SHP77 treated with DMSO at 0.1 percent for 48 hours (cell line): ENCODE results near the gene PLA2G7.

ENCODE experiments used
- DNase-seq: peaks from one replicate; lab custom pipeline; 2025; lab: John Stamatoyannopoulos, UW

The PLA2G7 gene

DNA sequence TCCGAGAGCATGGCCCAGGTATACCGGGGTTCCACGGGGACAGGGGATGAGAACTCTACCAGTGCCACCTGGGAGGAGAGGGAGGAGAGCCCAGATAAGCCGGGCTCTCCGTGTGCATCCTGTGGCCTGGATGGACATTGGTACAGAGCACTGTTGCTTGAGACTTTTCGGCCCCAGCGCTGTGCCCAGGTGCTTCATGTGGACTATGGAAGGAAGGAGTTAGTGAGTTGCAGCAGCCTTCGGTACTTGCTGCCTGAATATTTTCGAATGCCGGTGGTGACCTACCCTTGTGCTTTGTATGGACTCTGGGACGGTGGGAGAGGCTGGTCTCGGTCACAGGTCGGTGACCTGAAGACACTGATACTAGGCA lies 46.2 kb downstream of the PLA2G7 start:
- no peak for DNase-seq

DNA sequence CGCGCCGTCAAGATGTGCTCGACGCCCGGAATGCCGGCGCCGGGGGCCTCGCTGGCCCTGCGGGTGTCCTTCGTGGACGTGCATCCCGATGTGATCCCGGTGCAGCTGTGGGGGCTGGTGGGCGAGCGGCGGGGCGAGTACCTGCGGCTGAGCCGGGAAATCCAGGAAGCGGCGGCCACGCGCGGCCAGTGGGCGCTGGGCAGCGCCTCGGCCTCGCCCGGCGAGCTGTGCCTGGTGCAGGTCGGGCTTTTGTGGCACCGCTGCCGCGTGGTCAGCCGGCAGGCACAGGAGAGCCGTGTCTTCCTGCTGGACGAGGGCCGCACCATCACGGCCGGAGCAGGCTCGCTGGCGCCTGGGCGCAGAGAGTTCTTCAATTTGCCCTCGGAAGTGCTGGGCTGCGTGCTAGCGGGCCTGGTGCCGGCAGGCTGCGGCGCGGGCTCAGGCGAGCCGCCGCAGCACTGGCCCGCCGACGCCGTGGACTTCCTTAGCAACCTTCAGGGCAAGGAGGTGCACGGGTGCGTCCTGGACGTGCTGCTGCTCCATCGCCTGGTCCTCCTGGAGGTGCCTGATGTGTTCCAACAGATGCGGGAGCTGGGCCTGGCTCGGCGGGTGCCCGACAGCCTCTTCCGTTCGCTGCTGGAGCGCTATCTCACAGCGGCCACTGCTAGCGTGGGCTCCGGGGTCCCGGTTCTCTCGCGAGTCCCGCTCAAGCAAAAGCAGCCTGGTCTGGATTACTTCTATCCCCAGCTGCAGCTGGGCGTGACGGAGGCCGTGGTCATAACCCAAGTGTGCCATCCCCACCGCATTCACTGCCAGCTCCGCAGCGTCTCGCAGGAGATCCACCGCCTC lies 46.8 kb downstream of the PLA2G7 start:
- no peak for DNase-seq

GRCh38 chr6:46687619-46688097 lies 47.5 kb downstream of the PLA2G7 start, which contains the start of gene TDRD6:
TDRD6 (plus strand) TSS chr6:46687885; CDS start chr6:46688129, 244 bp downstream.
- no peak for DNase-seq

GRCh38 chr6:46684771-46685170 lies 50.4 kb downstream of the PLA2G7 start:
- no peak for DNase-seq

- DNase-seq = no peak
These were observed 57.9 kb downstream of the PLA2G7 start for GRCh38 chr6:46677314-46677654.

- no peak for DNase-seq
These were observed 58.4 kb downstream of the PLA2G7 start for GRCh38 chr6:46676604-46677313.

GRCh38 chr6:46674410-46674809 lies 60.8 kb downstream of the PLA2G7 start:
- DNase-seq = no peak

GRCh38 chr6:46667377-46667776 lies 67.8 kb downstream of the PLA2G7 start:
- no peak for DNase-seq

GRCh38 chr6:46661483-46661882 lies 73.7 kb downstream of the PLA2G7 start:
- DNase-seq = no peak

DNA sequence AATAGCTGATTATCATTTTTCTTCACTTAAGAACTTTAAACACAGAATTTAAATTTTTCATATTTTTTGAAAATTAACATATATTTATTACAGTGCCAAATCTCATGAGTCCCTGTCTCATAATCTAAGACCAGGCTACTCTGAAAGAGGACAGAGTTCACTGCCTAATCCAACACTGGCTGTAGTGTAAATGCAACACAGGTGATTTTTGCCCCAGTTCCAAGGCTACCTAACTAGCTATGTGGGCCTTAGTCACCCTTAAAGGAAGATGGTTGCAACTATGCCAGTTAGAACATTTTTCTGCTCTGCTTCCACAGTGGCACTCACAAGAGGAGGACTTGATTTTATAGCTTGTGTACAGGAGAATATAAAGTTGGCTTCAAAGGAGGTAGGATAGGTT lies 77.5 kb downstream of the PLA2G7 start:
- no peak for DNase-seq

DNA sequence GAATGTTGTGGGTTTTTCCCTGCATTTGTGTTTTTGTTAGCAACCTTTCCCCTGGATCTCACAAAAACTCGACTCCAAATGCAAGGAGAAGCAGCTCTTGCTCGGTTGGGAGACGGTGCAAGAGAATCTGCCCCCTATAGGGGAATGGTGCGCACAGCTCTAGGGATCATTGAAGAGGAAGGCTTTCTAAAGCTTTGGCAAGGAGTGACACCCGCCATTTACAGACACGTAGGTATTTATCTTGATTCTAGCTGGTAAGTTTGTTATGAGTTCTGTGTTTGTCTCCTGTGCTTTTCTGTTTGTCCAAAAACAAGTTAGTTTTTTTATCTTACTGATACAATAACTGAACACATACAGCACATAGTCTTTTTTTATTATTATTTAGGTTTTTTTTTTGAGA lies 79.4 kb downstream of the PLA2G7 start:
- no peak for DNase-seq
